Right lobe of liver (tissue), 4 donors: ENCODE data around the gene ERCC4.

Experiments used
- CTCF ChIP-seq, 4 donors: fragments of 200-600 bp in 3 of 4; fragments of 450-650 bp in 1 of 4; IDR thresholded peaks; one replicate each; pipeline versions ENCODE4 v1.5.1 to v1.8.0; 2016 to 2022; ENCODE audit warnings: antibody characterized with exemption in 4 of 4, mild to moderate bottlenecking in 2 of 4
- POLR2A ChIP-seq: fragments of 450-650 bp; IDR thresholded peaks from one replicate; pipeline ENCODE4 v1.6.1; 2017; ENCODE audit warnings: antibody characterized with exemption, mild to moderate bottlenecking
- donor health status: DM: no; HTN: no; CAD: no.
- donor health status: DM: no; HTN: no; CAD: no.
- donor health status: DM: no; HTN: yes; CAD: no.

GRCh38 chr16:13977177-13977576, 57.2 kb downstream of the ERCC4 start:
- TF ChIP-seq CTCF (IDR thresholded peaks at IDR 0.05): no peak
- no peak for TF ChIP-seq POLR2A
